SU-DHL-6 (cell line): Measurements from ENCODE around the gene KDM2A.
"Not testable (repeated sequence)": the region's sequence is repeated elsewhere in the genome, so short reads cannot be mapped to it uniquely, and the experiment has no call there.

Experiments
- H2AFZ ChIP-seq: fragments of 200-600 bp; sonication (generic); 2 replicates; pipeline ENCODE4 v1.6.1; 2014; ENCODE audit warnings: low read depth, mild to moderate bottlenecking, moderate library complexity, mixed read lengths, antibody characterized with exemption, low read length; ENCODE audit not compliant: severe bottlenecking
- H3F3A ChIP-seq: fragments of 200-600 bp; shearing (Covaris generic); 2 replicates; pipeline ENCODE4 v1.6.0; 2016; ENCODE audit warnings: antibody characterized with exemption, mild to moderate bottlenecking; ENCODE audit not compliant: insufficient read depth
- H3K27ac ChIP-seq: fragments of 200-600 bp; sonication (generic); 2 replicates; pipeline ENCODE4 v1.5.1; 2016; ENCODE audit warnings: low read depth, mild to moderate bottlenecking, low read length, moderate library complexity, mixed read lengths
- H3K27me3 ChIP-seq: fragments of 200-600 bp; sonication (generic), shearing (Covaris generic); 2 replicates; pipeline ENCODE4 v1.6.0; 2014; ENCODE audit warnings: mild to moderate bottlenecking, low read length
- H3K36me3 ChIP-seq: fragments of 200-600 bp; sonication (generic); 2 replicates; pipeline ENCODE4 v1.6.1; 2014; ENCODE audit warnings: mild to moderate bottlenecking, low read length, mixed read lengths
- H3K4me2 ChIP-seq: fragments of 300-600, 200-600 bp; shearing (Covaris generic), sonication (generic); 2 replicates; pipeline ENCODE4 v1.6.0; 2014; ENCODE audit warnings: low read length, low read depth, mild to moderate bottlenecking; ENCODE audit not compliant: poor library complexity, severe bottlenecking
- H3K4me3 ChIP-seq: fragments of 200-600 bp; sonication (generic); 2 replicates; pipeline ENCODE4 v1.5.1; 2014; ENCODE audit warnings: antibody characterized with exemption, low read length, mild to moderate bottlenecking, mixed read lengths; ENCODE audit not compliant: insufficient read depth, poor library complexity, severe bottlenecking
- H3K79me2 ChIP-seq: fragments of 200-600 bp; sonication (generic); 2 replicates; pipeline ENCODE4 v1.6.1; 2014; ENCODE audit warnings: mild to moderate bottlenecking, low read length, moderate library complexity; ENCODE audit not compliant: insufficient read depth
- H3K9ac ChIP-seq: fragments of 200-600 bp; sonication (generic); 2 replicates; pipeline ENCODE4 v1.7.0; 2014; ENCODE audit warnings: mild to moderate bottlenecking, low read length
- H3K9me2 ChIP-seq: fragments of 200-600 bp; sonication (generic); replicated peaks from 2 replicates; pipeline ENCODE4 v1.6.1; 2014; ENCODE audit warnings: low read length; ENCODE audit not compliant: insufficient read depth
- H3K9me3 ChIP-seq: fragments of 200-600 bp; sonication (generic); 2 replicates; pipeline ENCODE4 v1.6.1; 2014; ENCODE audit warnings: low read length, mixed read lengths; ENCODE audit not compliant: insufficient read depth
- H4K20me1 ChIP-seq: fragments of 200-600 bp; sonication (generic); 2 replicates; pipeline ENCODE4 v1.6.1; 2014; ENCODE audit warnings: low read depth, mild to moderate bottlenecking, antibody characterized with exemption, low read length, moderate library complexity, mixed read lengths
- EZH2phosphoT487 ChIP-seq: fragments of 200-600 bp; sonication (generic), shearing (Covaris generic); conservative IDR thresholded peaks from 2 replicates; pipeline ENCODE4 v1.6.1; 2018; ENCODE audit warnings: mild to moderate bottlenecking, antibody characterized with exemption, low read length, moderate library complexity, mixed read lengths
- TF ChIP-seq, protein P1 (sequence below): fragments of 200-600 bp; sonication (generic); IDR thresholded peaks from one replicate; pipeline ENCODE4 v1.5.1; 2017; ENCODE audit warnings: antibody characterized with exemption, mild to moderate bottlenecking, low read length, moderate library complexity; ENCODE audit not compliant: insufficient read depth, poor library complexity, severe bottlenecking

Gene KDM2A

GRCh38 chr11:67167719-67168118 lies 48.7 kb downstream of the KDM2A start:
- peaks cover 21% of the 10 kb centered on the region for H3F3A ChIP-seq
- no peak overlapping the region for H3K4me3 ChIP-seq
- no peaks in the 10 kb centered on the region for H3K9me2 ChIP-seq
- H4K20me1 ChIP-seq = no peaks in the 10 kb centered on the region
- no peak overlapping the region for H3K27ac ChIP-seq
- H3K9me3 ChIP-seq = no peaks in the 10 kb centered on the region
- H3K36me3 ChIP-seq = peaks cover 3% of the 10 kb centered on the region; the same call in 1 of the 2 replicates
- H2AFZ ChIP-seq = no peak overlapping the region
- TF ChIP-seq, protein P1, sequence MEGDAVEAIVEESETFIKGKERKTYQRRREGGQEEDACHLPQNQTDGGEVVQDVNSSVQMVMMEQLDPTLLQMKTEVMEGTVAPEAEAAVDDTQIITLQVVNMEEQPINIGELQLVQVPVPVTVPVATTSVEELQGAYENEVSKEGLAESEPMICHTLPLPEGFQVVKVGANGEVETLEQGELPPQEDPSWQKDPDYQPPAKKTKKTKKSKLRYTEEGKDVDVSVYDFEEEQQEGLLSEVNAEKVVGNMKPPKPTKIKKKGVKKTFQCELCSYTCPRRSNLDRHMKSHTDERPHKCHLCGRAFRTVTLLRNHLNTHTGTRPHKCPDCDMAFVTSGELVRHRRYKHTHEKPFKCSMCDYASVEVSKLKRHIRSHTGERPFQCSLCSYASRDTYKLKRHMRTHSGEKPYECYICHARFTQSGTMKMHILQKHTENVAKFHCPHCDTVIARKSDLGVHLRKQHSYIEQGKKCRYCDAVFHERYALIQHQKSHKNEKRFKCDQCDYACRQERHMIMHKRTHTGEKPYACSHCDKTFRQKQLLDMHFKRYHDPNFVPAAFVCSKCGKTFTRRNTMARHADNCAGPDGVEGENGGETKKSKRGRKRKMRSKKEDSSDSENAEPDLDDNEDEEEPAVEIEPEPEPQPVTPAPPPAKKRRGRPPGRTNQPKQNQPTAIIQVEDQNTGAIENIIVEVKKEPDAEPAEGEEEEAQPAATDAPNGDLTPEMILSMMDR = no peak
- TF ChIP-seq EZH2phosphoT487 = no peak
- H3K4me2 ChIP-seq = no peak overlapping the region
- no peaks in the 10 kb centered on the region for H3K27me3 ChIP-seq
- H3K9ac ChIP-seq = no peak overlapping the region
- peaks cover 78% of the 10 kb centered on the region for H3K79me2 ChIP-seq

- not testable (repeated sequence) for H3K9me2 ChIP-seq, H2AFZ ChIP-seq, H3K9ac ChIP-seq, H3K9me3 ChIP-seq, H4K20me1 ChIP-seq, H3K4me3 ChIP-seq, H3K36me3 ChIP-seq, H3K27ac ChIP-seq, H3K4me2 ChIP-seq, H3K27me3 ChIP-seq
- H3F3A ChIP-seq = peaks cover 21% of the 10 kb centered on the region
- peaks cover 77% of the 10 kb centered on the region for H3K79me2 ChIP-seq
These were observed 49.8 kb downstream of the KDM2A start for GRCh38 chr11:67168911-67169310.

DNA sequence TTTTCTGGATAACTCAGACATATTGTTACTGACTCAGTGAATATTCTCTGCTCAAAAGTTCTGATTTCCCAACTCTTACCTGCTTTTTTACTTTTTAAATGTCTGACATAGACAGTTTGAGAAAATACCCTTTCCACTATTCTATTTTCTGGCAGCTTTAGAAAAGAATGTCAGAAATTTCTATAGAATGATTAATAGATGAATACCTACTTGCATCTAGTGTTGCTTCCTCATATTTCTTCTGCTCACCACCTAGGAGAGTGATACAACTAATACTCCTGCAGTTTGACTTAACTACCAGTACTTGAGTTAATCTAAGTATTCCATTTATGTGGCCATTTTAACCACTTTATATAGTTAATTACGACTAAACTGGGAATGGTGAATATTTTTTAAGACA lies 55.2 kb downstream of the KDM2A start:
- H3K79me2 ChIP-seq = peaks cover 61% of the 10 kb centered on the region
- no peak overlapping the region for H2AFZ ChIP-seq
- H3F3A ChIP-seq = no peaks in the 10 kb centered on the region; the same call in 1 of the 2 replicates
- TF ChIP-seq, protein P1 = no peak
- no peak for TF ChIP-seq EZH2phosphoT487
- no peaks in the 10 kb centered on the region; the same call in 1 of the 2 replicates for H3K36me3 ChIP-seq
- no peak overlapping the region for H3K4me2 ChIP-seq
- H3K4me3 ChIP-seq = no peak overlapping the region
- no peaks in the 10 kb centered on the region for H4K20me1 ChIP-seq
- no peak overlapping the region for H3K9ac ChIP-seq
- no peaks in the 10 kb centered on the region for H3K9me3 ChIP-seq
- H3K27me3 ChIP-seq = no peaks in the 10 kb centered on the region
- H3K27ac ChIP-seq = no peak overlapping the region
- H3K9me2 ChIP-seq = no peaks in the 10 kb centered on the region

DNA sequence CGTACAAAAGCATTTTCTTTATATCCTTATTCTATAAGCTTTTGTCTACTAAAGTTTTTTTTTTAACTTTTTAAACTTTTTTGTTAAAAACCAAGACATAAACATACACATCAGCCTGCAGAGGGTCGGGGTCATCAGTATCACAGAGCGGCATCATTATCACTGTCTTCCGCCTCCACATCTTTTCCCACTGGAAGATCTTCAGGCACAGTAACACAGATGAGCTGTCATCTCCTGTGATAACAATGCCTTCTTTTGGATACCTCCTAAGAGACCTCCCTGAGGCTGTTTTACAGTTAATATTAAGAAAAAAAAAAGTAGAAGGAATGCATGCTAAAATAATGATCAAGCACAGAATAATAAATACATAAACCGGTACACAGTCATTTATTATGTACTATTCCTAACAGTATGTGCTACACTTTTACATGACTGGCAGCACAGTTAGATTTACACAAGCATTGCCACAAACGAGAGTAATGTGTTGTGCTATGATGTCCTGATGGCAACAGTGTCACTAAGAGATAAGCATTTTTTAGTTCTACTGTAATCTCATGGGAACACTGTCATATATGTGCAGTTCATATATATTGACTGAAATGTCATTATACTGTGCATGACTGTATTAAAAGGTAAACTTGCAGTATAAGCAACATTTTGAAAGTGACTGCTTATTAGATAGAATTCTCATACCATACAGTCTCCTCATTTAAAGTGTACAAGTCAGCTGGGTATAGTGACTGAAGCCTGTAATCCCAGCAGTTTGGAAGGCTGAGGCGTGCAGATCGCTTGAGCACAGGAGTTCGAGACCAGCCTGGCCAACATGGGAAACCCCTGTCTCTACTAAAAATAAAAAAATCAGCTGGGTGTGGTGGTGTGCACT lies 58.6 kb downstream of the KDM2A start:
- H4K20me1 ChIP-seq = no peaks in the 10 kb centered on the region
- H3K36me3 ChIP-seq = peaks cover 17% of the 10 kb centered on the region; the same call in 1 of the 2 replicates
- no peak overlapping the region for H3K4me3 ChIP-seq
- H2AFZ ChIP-seq = no peak overlapping the region
- TF ChIP-seq, protein P1 = no peak
- no peak for TF ChIP-seq EZH2phosphoT487
- H3K9me3 ChIP-seq = no peaks in the 10 kb centered on the region
- H3K27me3 ChIP-seq = no peaks in the 10 kb centered on the region
- H3K79me2 ChIP-seq = peaks cover 38% of the 10 kb centered on the region
- no peak overlapping the region for H3K4me2 ChIP-seq
- H3K27ac ChIP-seq = no peak overlapping the region
- no peaks in the 10 kb centered on the region for H3K9me2 ChIP-seq
- no peaks in the 10 kb centered on the region; the same call in 1 of the 2 replicates for H3F3A ChIP-seq
- H3K9ac ChIP-seq = no peak overlapping the region
